Articular chondrocyte of knee joint (primary cell): ENCODE data around the gene RPL7L1. TPM values are rescaled to one million over a fixed set of nuclear protein-coding genes. Genes with fewer than 3 reads are reported as not detected.

ENCODE experiments used
- total RNA-seq: library from RNA; depleted of rRNA; stranded (reverse); fragments of >200 nt; gene quantifications from 2 replicates; pipeline ENCODE4 v1.2.3, GENCODE V29; 2012

Gene RPL7L1
- total RNA-seq, result 120 and 123 TPM in 2 replicates

DNA sequence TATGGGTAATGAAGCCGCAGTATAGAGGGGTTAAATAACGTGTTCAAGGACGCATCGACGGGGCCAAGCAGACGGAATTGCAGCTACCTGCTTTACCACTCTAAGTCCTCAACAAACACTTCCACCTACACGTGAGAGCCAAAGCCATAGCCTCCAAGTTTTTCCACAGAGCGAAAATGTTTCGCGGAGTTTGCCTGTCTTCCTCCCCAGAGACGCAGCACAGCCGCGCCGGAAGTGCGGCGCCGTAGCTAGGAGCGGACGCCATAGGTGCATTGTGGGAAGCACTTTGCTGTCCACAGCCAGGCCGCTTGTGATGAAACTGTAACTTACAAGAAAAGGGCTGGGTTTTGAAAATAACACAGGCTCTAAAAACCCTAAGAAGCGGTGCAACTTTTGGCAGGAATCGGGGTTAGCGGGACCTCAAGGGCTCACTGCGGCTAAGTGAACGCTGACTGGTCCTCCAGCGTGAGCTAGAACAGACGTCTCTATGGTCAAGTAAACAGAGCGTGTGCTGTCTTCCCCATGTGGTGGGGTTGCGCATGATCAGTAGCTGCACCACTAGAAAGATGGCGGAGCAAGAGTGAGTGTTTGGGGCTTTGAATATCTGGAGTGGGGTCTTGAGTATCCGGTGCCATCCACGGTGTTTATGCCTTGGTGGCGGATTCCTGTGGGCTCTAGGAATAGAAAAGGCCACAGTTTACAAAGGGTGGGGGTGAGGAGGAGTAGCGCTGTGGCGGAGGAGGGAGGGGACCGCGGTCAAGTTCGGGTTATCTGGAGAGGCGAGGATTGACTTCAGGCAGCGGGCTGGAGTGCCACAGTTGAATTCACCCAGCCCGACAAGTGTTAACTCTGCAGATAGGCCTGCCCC is at the start of gene RPL7L1:
RPL7L1 (plus strand) TSS at position 245 of the 868 bp plus-strand sequence; CDS start at position 540, 295 bp downstream.

DNA sequence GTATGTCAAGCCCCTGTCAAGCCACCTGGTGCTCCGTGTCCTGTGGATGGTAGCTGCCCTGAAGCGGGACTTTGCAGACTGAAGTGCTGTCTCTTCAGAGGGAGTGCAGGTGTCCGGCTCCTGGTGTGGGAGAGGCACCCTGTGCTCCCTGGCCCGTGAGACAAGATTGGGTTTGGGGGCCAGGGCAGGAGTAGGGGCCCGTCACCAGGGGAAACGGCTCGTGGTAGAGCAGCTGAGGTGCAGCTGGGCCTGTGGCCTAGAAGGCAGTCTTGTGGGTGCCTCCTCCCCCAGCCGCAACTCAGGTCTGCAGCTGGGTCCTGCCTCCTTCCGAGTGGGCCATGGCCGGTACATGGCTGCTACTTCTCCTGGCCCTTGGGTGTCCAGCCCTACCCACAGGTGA is 36.3 kb downstream of the RPL7L1 start, which contains the start of gene PTCRA:
PTCRA (plus strand) TSS at position 322 of the 400 bp plus-strand sequence; CDS start at position 339, 17 bp downstream.

DNA sequence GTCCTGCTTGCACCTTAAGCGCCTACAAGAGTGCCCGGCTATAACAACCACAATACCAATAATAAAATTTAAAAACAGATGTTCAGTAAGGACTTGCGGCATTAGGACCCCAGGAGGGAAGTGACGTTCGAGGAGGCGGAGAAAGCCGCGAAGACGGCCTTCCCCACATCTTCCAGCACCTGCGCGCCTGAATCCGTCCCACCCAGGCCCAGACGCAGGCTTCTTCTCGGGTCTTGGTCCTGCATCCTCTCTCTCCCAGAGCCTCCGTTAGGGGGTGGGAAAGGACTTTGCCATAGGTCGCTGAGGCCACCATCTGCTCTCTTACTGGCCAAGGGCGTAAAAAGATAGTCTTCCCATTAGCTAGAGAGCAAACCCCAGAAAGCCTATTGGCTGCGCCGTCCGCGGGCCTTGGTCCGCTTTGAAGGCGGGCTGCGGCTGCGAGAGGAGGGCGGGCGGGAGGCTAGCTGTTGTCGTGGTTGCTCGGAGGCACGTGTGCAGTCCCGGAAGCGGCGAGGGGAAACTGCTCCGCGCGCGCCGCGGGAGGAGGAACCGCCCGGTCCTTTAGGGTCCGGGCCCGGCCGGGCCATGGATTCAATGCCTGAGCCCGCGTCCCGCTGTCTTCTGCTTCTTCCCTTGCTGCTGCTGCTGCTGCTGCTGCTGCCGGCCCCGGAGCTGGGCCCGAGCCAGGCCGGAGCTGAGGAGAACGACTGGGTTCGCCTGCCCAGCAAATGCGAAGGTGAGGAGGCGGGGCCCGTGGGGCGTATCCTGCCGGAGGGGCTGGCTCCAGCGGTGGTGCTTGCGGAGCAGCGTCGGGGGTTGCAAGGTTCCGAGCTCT is 49.8 kb downstream of the RPL7L1 start, which contains the start of gene CNPY3:
CNPY3 (plus strand) TSS at position 495 of the 835 bp plus-strand sequence; CDS start at position 586, 91 bp downstream.

Other genes with a start within 250 kb of the RPL7L1 start
- gene PRPH2, start 157.0 kb upstream of the RPL7L1 start, total RNA-seq, result 2.5 and 2.6 TPM in 2 replicates
- 30.2 and 38.8 TPM in 2 replicates for gene TBCC, start 133.5 kb upstream of the RPL7L1 start, total RNA-seq
- gene BICRAL, start 97.6 kb upstream of the RPL7L1 start, total RNA-seq, result 14.1 and 15.2 TPM in 2 replicates
- not detected in 2 replicates for gene PTCRA, start 36.4 kb downstream of the RPL7L1 start, total RNA-seq
- 23.7 and 27.3 TPM in 2 replicates for gene CNPY3, start 49.9 kb downstream of the RPL7L1 start, total RNA-seq
- 0.11 TPM in 1 of 2 replicates, not detected in the other for gene GNMT, start 81.1 kb downstream of the RPL7L1 start, total RNA-seq
- gene PEX6, start 99.6 kb downstream of the RPL7L1 start, total RNA-seq, result 21.4 and 34.2 TPM in 2 replicates
- gene PPP2R5D, start 105.0 kb downstream of the RPL7L1 start, total RNA-seq, result 40.2 and 42.3 TPM in 2 replicates
- gene MEA1, start 134.3 kb downstream of the RPL7L1 start, total RNA-seq, result 48.7 and 58.7 TPM in 2 replicates
- gene KLHDC3, start 134.6 kb downstream of the RPL7L1 start, total RNA-seq, result 58.9 and 59.6 TPM in 2 replicates
- gene RRP36, start 142.0 kb downstream of the RPL7L1 start, total RNA-seq, result 80.0 and 84.3 TPM in 2 replicates
- gene CUL7, start 174.2 kb downstream of the RPL7L1 start, total RNA-seq, result 35.0 and 44.1 TPM in 2 replicates
- gene MRPL2, start 179.8 kb downstream of the RPL7L1 start, total RNA-seq, result 16.2 and 19.1 TPM in 2 replicates
- 11.2 and 14.3 TPM in 2 replicates for gene KLC4, start 180.0 kb downstream of the RPL7L1 start, total RNA-seq
- 28.3 and 51.5 TPM in 2 replicates for gene PTK7, start 196.7 kb downstream of the RPL7L1 start, total RNA-seq